Breast epithelium (tissue), 4 donors: ENCODE measurements around the gene UBE3C. TPM values are rescaled to one million over a fixed set of nuclear protein-coding genes. Genes with fewer than 3 reads are reported as not detected.

ENCODE experiments used
- DNase-seq, 2 donors: peaks; one replicate each; pipeline ENCODE4 v3.0.0-alpha.2; 2019; ENCODE audit warnings: low spot score in 2 of 2
- H3K27ac ChIP-seq, 2 donors: fragments of 200-600 bp; sonication (generic) in 1 of 2; one replicate each; pipeline ENCODE4 v1.5.1; 2016 to 2019; ENCODE audit warnings: mild to moderate bottlenecking in 1 of 2
- H3K27me3 ChIP-seq, 2 donors: fragments of 200-600 bp; sonication (generic) in 1 of 2; one replicate each; pipeline versions ENCODE4 v1.5.1 to v1.6.0; 2017 to 2019; ENCODE audit warnings: control low read depth in 1 of 2, mild to moderate bottlenecking in 1 of 2
- H3K36me3 ChIP-seq: fragments of 200-600 bp; one replicate; pipeline ENCODE4 v1.5.1; 2019
- H3K4me1 ChIP-seq, 2 donors: fragments of 200-600 bp; sonication (generic); one replicate each; pipeline ENCODE4 v1.5.1; 2016 to 2019; ENCODE audit warnings: control low read depth in 1 of 2
- H3K4me3 ChIP-seq, 3 donors: fragments of 200-600 bp; sonication (generic); 1 replicate in 2 of 3; 2 replicates in 1 of 3; pipeline ENCODE4 v1.5.1; 2016 to 2019; ENCODE audit warnings: mild to moderate bottlenecking in 3 of 3, moderate library complexity in 2 of 3
- H3K9me3 ChIP-seq, 2 donors: fragments of 200-600 bp; sonication (generic) in 1 of 2; one replicate each; pipeline ENCODE4 v1.5.1; 2016 to 2019; ENCODE audit warnings: control low read depth in 1 of 2
- POLR2A ChIP-seq: fragments of 450-650 bp; IDR thresholded peaks from one replicate; pipeline ENCODE4 v1.6.1; 2016; ENCODE audit warnings: antibody characterized with exemption, mild to moderate bottlenecking, moderate library complexity
- POLR2AphosphoS5 ChIP-seq, 3 donors: sonication (generic); formaldehyde crosslinking; IDR thresholded peaks; one replicate each; pipeline ENCODE4 v1.6.1; 2017; ENCODE audit warnings: antibody characterized with exemption in 3 of 3
- intact Hi-C: fragments of 100-400 bp; cut with DNase I; formaldehyde crosslinking; loops from one replicate; pipeline ENCODE4 v1.15.1; 2023; ENCODE audit warnings: low total_unique reads
- total RNA-seq, 3 donors: library from RNA; depleted of rRNA; stranded (reverse); fragments of >200 nt; gene quantifications; one replicate each; pipeline ENCODE4 v1.1.0, GENCODE V29; 2016
- TF ChIP-seq, protein P1 (sequence below), 3 donors: fragments of 450-650 bp; IDR thresholded peaks; one replicate each; pipeline ENCODE4 v1.5.1; 2016 to 2017; ENCODE audit warnings: antibody characterized with exemption in 3 of 3, mild to moderate bottlenecking in 3 of 3, moderate library complexity in 3 of 3

The UBE3C gene
- total RNA-seq, 3 donors from 2014 or later: 63.0 to 96.4 (median 87.4) TPM

DNA sequence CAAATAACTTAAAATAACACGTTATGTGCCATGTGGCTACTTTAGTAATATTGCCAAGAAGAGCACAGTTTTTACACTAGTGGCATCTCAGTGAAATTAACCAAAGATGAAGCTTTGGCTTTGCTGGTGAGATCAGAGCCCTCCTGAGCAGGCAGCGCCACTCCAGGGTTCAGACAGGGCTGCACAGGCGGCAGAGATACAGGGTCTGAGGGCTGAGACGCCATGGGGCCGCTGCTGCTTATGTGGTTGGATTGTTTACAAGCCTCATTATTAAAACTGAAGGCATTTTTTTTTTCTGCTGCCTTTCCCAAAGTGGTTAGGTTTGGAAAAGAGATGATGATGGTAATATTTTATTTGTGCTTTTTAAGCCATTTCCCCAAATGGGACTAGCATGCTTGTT, 129.2 kb downstream of the UBE3C start:
- Histone ChIP-seq H3K36me3 (peaks cover 10% of the 10 kb centered on the region), H3K4me1 (peaks cover 0 to 8% of the 10 kb centered on the region in 2 donors), H3K27me3 (no peaks in the 10 kb centered on the region), H3K4me3 (no peak overlapping the region), H3K9me3 (no peaks in the 10 kb centered on the region), H3K27ac (no peak overlapping the region)
- intact Hi-C loops: no loop called here
- TF ChIP-seq POLR2AphosphoS5 (IDR thresholded peaks at IDR 0.05) (no peak), POLR2A (no peak)
- TF ChIP-seq, protein P1, sequence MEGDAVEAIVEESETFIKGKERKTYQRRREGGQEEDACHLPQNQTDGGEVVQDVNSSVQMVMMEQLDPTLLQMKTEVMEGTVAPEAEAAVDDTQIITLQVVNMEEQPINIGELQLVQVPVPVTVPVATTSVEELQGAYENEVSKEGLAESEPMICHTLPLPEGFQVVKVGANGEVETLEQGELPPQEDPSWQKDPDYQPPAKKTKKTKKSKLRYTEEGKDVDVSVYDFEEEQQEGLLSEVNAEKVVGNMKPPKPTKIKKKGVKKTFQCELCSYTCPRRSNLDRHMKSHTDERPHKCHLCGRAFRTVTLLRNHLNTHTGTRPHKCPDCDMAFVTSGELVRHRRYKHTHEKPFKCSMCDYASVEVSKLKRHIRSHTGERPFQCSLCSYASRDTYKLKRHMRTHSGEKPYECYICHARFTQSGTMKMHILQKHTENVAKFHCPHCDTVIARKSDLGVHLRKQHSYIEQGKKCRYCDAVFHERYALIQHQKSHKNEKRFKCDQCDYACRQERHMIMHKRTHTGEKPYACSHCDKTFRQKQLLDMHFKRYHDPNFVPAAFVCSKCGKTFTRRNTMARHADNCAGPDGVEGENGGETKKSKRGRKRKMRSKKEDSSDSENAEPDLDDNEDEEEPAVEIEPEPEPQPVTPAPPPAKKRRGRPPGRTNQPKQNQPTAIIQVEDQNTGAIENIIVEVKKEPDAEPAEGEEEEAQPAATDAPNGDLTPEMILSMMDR (IDR thresholded peaks at IDR 0.05): no peak
- no peak for DNase-seq

DNA sequence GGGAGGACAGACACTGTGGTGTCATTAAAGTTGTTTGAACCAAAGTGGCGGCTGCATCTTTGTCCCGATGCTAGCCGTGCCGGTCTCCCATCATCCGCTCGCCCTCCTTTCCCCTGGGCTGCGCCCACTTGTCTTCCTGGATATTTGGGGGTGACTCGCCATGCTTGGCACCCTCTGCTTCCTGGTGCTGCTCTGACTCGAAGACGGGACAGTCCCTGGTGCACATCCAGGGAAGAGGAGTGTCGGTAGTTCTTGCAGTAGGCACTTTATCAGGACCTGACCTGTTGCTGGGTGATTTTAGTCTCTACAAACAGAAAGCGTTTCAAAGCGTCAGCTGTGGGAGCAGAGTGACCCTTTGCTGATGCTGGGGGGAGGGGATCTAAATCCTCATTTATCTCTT, 129.8 kb downstream of the UBE3C start:
- Histone ChIP-seq H3K27ac (no peak overlapping the region), H3K9me3 (no peaks in the 10 kb centered on the region), H3K4me3 (no peak overlapping the region), H3K4me1 (peaks cover 4 to 12% of the 10 kb centered on the region in 2 donors), H3K27me3 (no peaks in the 10 kb centered on the region), H3K36me3 (peaks cover 10% of the 10 kb centered on the region)
- TF ChIP-seq, protein P1 (IDR thresholded peaks at IDR 0.05): no peak
- TF ChIP-seq POLR2AphosphoS5 (IDR thresholded peaks at IDR 0.05) (no peak), POLR2A (no peak)
- intact Hi-C loops: no loop called here
- DNase-seq: no peak

DNA sequence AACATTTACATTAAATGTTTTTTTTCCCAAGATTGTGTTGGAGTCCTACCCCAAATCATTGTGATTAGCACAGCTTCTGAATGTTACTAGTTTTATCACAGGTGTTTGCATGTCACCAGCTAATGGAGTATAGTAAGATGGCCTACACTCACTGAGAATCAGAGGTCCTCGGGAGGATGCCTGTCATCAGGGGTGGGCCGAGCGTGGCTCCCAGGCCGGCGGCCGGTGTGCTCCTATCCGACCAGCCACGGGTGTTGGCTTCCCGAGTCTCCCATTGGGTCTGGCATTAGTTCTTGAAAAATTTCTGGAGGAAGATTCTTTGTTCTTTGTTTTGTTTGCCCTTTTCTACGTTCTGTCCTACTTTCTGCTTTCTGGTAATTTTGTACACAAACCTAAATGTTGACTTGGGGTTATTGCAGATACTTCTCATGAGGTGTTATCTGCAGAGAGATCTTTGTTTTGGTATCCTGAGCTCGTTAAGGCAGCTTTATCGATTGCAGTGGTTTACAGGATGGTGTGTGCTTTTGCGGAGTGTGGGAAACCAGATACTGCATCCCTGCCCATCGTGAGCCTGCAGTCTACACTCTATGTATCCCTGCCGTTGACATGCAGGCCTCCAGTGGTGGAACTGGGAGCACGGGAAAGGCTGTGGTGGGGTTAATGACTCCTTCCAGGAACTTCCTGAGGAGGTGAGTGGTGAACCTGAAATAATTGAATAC, 130.8 kb downstream of the UBE3C start:
- intact Hi-C loops: no loop called here

DNA sequence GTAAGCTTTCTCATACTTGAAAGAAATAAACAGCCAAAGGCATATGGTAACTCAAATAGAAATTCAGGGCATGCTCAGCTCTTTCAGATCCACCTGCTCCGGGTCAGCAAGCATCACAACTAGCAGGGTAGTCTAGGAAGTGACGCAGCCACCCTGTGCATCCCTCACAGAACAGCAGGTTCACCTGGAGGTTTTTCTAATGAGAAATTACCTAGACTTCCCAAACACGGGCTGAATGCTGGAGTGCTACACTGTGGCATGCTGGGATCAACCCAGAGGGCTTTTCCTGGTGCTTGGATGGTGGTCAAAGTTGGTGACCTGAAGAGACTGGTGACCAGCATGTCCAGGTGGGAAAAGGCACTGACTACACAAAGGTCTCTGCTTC, 131.3 kb downstream of the UBE3C start:
- no peak overlapping the region for H3K27ac ChIP-seq
- H3K27me3 ChIP-seq: no peaks in the 10 kb centered on the region
- intact Hi-C loops: no loop called here
- no peak for DNase-seq
- no peak overlapping the region for H3K4me3 ChIP-seq
- peaks cover 10% of the 10 kb centered on the region for H3K36me3 ChIP-seq
- TF ChIP-seq POLR2A: no peak
- TF ChIP-seq POLR2AphosphoS5 (IDR thresholded peaks at IDR 0.05): no peak
- TF ChIP-seq, protein P1 (IDR thresholded peaks at IDR 0.05): no peak
- peaks cover 4 to 17% of the 10 kb centered on the region in 2 donors for H3K4me1 ChIP-seq
- no peaks in the 10 kb centered on the region for H3K9me3 ChIP-seq

More for the DNA sequence above, 130.8 kb downstream of the UBE3C start:
- H3K36me3 ChIP-seq: peaks cover 10% of the 10 kb centered on the region
- H3K4me1 ChIP-seq: peaks cover 4 to 17% of the 10 kb centered on the region in 2 donors
- no peak overlapping the region for H3K27ac ChIP-seq
- no peaks in the 10 kb centered on the region for H3K27me3 ChIP-seq
- no peak for TF ChIP-seq POLR2AphosphoS5 (IDR thresholded peaks at IDR 0.05)
- TF ChIP-seq, protein P1 (IDR thresholded peaks at IDR 0.05): no peak
- no peak for TF ChIP-seq POLR2A
- H3K4me3 ChIP-seq: no peak overlapping the region
- H3K9me3 ChIP-seq: no peaks in the 10 kb centered on the region
- no peak for DNase-seq

DNA sequence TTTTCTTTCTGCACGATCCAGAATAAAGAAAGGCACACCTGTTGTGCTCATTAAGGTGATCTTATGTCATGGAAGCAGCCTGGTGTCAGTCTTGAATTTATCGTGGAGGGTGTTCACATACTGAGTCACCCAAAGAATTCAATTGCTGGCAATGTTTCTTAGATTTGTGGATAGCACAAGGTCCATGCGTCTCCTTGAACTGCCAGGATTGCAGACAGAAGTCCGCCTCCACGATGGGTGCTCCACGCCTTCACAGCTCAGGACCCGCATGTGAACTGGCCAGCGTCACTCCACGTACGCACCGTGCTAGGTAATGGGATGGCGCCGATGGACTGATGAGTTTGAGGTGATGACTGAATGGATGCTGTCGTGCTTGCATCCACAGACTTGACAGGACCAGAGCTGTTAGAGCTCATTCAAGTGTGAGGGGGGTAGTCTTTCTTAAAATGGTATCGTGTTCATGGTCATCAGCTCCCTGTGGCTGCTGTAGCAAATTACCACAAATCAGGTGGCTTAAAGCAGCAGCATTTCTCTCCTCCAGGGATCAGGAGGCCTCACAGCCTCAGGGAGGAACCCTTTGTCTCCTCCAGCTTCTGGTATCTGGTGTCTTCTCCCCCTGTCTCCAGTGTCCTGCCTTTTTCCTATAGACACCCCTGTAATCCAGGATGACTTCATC, 132.7 kb downstream of the UBE3C start:
- peaks cover 10% of the 10 kb centered on the region for H3K36me3 ChIP-seq
- intact Hi-C loops: no loop called here
- TF ChIP-seq, protein P1 (IDR thresholded peaks at IDR 0.05): no peak
- TF ChIP-seq POLR2A (no peak), POLR2AphosphoS5 (IDR thresholded peaks at IDR 0.05) (no peak)
- H3K27ac ChIP-seq: peak overlapping the region; percentile 74 to 87
- DNase-seq: no peak
- H3K27me3 ChIP-seq: no peaks in the 10 kb centered on the region
- peaks cover 4 to 17% of the 10 kb centered on the region in 2 donors for H3K4me1 ChIP-seq
- H3K4me3 ChIP-seq: no peak overlapping the region
- H3K9me3 ChIP-seq: no peaks in the 10 kb centered on the region
